Tongue (tissue), 2 donors: Measurements from ENCODE around the gene LONP2. TPM values are rescaled to one million over a fixed set of nuclear protein-coding genes. Genes with fewer than 3 reads are reported as not detected.

Source experiments
- DNase-seq: peaks from one replicate; pipeline ENCODE4 v3.0.0-alpha.2; 2015
- total RNA-seq: library from RNA; depleted of rRNA; stranded (reverse); fragments of >200 nt; gene quantifications from one replicate; pipeline ENCODE4 v1.2.3, GENCODE V29; 2014

The LONP2 gene
- total RNA-seq: 69.3 TPM

- DNase-seq: peak; percentile 95
Measured at GRCh38 chr16:48244080-48244862, at the start of gene LONP2. LONP2 (plus strand) TSS chr16:48244300; CDS start chr16:48244389, 89 bp downstream.

DNA sequence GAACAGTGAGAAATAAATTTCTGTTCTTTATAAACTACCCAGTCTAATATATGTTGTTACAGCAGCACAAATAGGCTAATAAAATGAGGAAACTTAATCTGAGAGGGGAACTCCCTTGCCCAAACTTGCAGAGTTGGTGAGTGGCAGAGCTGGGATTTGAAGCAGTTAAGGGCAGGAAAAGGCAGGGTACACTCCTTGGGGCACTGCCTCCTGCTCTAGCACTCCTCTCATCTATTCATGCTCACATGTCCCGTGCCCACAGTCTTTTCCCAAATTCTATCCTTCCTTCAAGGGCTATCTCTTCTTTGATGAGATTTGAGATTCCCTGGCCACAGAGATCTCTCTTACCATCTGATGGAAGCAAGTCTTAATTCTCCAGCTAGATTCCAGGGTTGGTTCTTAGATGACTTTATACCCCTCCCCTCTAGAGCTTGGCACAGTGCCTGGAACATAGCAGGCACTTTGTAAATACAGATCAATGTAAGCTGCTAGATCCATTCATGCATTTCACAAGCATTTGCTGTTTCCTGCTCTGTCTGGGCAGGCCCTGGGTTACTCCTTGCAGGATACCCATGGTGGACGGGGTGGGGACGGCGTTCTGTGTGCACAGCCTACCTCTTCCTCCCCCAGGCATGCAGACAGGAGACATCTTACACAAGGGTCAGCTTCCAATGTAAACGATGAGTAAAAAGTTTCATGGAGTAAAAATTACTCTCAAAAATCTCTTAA is 49.1 kb upstream of the LONP2 start:
- DNase-seq: peak; percentile 72

DNA sequence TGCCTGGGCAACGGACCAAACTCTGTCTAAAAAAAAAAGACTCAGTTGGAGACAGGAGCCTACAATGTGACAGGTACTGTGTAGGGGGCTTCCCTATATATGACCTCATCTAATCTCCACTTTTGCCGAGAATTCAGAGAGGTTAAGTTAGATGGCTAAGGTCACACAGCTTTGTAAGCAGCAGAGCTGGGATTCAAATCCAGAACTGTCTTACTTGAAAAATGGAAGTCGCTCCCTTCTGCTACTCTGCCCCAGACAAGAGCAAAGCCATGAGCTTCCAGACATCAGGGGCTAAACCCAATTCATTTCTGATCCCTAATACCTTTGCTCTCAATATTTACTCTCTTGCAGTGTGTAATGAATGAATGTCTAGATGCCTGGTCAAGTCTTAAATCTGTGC is 46.8 kb upstream of the LONP2 start:
- DNase-seq: no peak

DNA sequence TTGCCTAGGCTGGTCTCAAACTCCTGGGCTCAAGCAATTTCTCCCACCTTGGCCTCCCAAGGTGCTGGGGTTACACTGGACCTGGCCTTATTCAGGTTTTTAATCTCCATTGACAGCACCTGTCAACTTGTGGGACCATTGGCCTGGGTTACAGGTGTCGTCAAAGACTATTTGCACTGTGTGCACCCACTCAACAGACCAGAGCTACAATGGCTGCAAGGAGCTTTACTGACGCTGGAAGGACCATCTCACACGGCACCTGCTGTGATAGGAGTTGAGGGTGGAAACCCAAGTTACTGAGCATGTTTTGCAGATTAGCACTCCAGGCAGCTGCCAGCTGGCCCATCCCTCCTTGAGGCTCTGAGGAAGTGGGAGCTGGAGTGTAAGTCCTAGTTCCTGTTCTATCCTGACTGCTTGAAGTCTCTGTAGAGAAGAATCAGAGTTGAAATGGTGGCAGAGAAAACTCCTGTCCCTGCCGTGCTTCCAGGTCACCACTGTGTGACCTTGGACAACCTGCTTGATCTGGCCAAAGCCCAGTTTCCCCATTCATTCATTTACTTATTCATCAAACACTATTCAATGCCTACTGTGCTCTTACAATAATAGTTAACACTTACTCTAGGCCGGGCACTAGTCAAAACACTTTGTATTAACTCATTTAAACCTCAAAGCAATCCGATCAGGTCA is 42.4 kb upstream of the LONP2 start:
- DNase-seq: peak; percentile 18

DNA sequence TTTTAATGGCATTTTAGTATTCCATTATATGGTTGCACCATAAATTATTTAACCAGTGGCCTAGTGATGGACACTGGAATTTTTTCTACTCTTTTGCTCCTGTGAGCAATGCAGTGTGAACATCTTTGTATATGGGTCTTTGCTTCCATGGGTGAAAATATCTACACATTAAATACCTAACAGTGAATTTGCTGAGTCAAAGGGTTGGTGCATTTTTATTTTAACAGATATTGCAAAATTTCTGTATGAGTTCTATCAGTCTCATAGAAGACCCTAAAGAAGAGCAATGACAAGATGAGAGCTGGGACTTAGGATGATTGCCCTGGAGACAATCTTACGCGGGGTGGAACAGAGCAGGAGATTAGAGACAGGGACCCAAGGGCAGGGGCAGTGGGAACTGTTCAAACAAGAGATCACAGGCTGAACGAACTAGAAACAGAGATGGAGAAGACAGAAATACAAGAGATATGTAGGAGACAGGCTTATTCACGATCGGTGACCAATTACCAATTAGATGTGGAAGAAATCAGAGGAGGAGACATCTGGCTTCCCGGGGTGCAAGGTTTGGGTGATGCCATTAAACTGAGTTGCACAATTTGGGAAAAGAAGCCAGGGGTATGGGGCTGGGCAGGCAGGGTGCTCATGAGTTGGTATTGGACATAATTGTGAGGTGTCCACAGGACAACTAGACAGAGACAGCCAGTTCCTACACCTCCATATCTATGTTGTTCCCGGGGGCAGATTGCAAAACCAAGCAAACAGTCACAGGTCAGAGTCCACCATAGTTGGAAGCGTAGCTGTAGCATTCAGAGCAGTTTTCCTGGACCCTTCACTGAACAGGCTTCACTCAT is 39.9 kb upstream of the LONP2 start:
- DNase-seq: no peak

DNA sequence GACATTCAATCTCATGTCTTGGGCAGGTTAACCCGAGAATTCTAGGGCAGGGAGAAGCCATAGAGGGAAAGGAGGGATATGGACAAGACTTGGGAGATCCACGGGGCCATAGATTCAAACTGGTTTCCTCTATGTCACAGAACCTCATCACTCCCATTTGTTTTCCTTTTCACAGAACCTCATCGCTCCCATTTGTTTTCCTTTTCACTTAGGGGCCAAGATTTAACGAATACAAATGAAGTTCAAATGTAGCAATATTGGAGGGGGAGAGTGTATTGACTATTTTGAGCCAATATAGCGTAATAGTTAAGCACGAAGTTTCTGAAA is 39.3 kb upstream of the LONP2 start:
- DNase-seq: no peak

GRCh38 chr16:48206594-48207242 is 37.4 kb upstream of the LONP2 start:
- no peak for DNase-seq

GRCh38 chr16:48210747-48211146 is 33.4 kb upstream of the LONP2 start:
- no peak for DNase-seq

DNA sequence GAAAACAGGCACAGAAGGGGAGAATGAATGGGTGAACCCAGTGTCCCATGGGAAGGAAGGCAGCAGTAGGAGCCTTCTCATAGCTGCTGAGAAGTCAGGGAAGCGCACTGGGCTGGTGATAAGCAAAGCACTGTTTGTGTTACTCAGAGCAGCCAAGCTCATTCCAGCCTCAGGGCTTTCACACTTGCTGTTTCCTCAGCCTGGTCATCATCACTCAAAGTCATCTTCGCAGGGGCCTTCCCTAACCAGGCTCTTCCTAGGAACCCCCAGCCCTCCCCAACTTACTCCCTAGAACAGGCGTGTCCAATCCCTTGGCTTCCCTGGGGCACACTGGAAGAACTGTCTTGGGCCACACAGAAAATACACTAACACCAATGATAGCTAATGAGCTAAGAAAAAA is 32.1 kb upstream of the LONP2 start:
- DNase-seq: no peak

DNA sequence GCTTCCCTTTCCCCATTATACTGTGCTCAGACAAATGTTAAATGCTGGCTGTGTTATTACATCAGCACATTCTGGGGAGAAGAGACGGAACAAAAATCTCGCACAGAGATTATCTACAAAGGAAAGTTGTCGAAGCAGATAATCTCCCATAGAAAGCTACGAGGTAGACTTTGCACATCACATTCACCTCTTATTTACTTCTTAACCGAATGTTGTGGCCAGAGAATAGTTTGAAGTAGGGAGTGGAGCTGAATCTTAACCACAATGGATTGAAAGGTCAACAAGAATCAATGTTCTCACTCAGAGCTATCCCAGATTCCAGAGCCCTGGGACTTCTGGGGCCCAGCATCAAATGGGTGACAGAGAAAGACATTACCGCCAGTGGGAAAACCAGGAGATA is 28.4 kb upstream of the LONP2 start:
- DNase-seq: no peak

DNA sequence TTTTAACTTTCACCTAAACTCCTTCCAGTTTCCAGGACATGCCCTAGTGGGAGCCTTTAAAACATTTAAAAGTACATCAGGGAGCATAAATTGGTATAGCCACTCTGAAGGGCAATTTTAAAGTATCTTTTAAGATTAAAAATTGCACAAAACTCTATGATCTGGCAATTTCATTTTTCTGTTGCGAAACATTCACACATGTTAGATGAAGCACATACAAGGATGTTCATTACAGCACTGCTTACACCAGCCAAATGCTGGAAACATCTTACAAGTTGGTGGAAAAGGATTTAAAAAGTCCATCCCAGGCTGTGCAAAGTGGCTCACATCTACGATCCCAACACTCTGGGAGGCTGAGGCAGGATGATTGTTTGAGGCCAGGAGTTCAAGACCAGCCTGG is 26.4 kb upstream of the LONP2 start:
- no peak for DNase-seq

- DNase-seq: no peak
Measured at GRCh38 chr16:48218473-48218872, 25.6 kb upstream of the LONP2 start.

DNA sequence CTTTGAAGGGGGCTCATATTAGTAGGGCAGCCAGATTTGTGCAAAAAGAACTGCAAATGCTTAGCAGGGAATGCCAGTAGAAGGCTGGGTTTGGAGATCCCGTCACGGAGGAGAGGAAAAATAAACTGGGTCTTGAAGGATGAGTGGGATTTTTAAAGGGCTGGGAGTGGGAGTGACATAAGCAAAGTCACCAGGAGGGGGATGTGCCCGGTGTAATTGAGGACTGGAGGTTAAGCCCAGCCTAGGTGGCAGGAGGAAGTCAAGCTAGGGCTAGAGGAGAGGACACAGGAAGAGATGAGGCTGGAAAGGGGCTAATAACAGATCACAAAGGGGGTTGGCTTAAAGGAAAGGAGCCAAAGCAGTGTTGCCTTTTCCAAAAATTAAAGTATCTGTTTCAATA is 23.2 kb upstream of the LONP2 start:
- no peak for DNase-seq

DNA sequence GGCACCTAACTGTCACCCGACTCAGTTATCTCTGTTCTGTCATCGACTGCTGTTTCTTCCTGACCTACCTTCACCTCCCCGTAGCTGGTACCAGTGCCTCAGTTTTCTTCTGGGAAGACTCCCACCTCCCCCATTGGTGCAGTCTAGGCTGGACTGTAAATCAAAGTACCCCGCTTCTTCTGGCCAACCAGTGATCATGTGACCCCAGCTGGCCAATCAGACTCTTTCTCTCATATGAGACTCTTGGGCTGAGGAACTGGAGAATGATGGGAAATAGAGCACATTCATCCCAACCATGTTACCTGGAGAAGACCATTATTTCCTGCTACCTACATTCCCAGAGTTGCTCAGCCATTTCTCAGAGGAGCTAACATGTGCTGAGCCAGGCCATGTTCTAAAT is 20.6 kb upstream of the LONP2 start:
- no peak for DNase-seq

GRCh38 chr16:48225456-48225855 is 18.6 kb upstream of the LONP2 start:
- no peak for DNase-seq

GRCh38 chr16:48231727-48232492 is 12.2 kb upstream of the LONP2 start:
- DNase-seq: peak; percentile 34

DNA sequence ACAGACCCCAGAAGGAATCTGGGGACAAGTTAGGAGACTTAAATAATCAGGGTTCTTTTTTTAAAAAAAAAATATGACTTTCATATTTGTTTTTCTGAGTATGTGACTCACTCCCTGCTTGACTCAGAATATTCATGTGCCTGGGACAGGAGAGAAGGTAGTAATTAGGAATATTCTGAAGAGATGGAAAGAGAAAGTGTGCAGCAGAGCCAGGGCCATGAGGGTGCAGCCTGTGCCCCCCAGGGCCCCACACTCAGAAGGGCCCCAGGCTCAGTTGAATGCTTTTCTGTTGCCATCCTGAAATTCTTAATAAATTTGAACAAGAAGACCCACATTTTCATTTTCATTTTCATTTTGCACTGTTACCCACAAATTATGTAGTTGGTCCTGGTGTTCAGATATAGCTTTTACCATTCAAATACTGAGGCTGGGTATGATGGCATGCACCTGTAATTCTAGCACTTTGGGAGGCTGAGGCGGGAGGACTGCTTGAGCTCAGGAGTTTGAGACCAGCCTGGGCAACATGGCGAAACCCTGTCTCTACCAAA is 11.5 kb upstream of the LONP2 start:
- no peak for DNase-seq

- no peak for DNase-seq
Measured at GRCh38 chr16:48234630-48235029, 9.5 kb upstream of the LONP2 start.

DNA sequence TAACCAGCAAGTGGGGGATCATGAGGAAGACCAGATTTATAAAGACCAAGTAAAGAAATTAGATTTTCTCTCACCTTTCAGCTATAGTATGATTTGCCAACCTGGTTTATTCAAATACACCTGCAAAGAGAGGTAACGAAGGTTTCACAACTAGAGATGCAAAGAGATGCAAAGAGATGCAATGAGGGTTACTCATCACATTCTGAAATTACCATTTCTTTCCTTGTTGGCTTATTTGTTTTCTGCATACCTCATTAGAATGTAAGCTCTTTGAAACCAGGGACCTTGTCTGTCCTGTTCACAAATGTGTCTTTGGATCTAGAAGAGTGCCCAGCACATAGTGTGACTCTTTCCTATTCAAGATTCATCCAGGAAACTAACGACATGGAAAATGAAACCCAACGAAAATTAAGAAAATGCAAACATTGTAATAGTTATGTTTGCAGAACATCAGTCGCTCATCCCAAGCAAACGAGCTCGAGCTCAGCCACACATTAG is 9.0 kb upstream of the LONP2 start:
- no peak for DNase-seq

GRCh38 chr16:48235556-48236136 is 8.5 kb upstream of the LONP2 start:
- peak; percentile 2 for DNase-seq
